Measurements from ENCODE around the gene PACRGL. TPM values are rescaled to one million over a fixed set of nuclear protein-coding genes. Genes with fewer than 3 reads are reported as not detected.

The PACRGL gene
- polyA plus RNA-seq, 2 of the 4 experiments (the other 2 are of a cell fraction), result 15.1 to 21.8 TPM

DNA sequence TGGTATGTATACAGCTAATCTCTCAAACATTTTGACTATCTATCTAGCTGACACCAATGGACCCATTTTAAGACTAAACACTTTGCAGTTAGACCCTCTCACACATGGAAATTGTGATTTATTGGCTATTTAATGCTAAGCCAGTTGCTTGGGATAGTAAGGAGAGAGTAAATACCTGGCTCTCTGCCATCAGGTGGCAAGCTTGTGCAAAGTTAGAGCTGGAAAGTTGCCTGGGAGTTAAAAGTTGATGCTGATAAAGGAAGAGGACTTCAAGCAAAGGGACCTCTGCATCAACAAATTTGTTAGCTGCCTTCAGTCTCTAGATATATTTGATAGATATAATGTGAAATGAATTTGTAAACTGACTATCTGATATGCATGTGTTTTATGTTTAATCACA, 61.1 kb downstream of the PACRGL start:
- H3K4me1 ChIP-seq, result no peaks in the 10 kb centered on the region
- no peak overlapping the region for H3K4me3 ChIP-seq
- POLR2A ChIA-PET, result no interaction called here
- no peak for ATAC-seq
- H3K9me3 ChIP-seq, result no peaks in the 10 kb centered on the region
- FAIRE-seq, result no peak
- DNase-seq (ENCODE audit: low read depth in 1 of 2, low spot score in 1 of 2), result no peak
- no peak overlapping the region for H3K4me2 ChIP-seq
- TF ChIP-seq NR3C1 (IDR thresholded peaks at IDR 0.05) (no peak), HDAC2 (IDR thresholded peaks at IDR 0.05) (no peak), MYC (IDR thresholded peaks at IDR 0.05; ENCODE audit: borderline replicate concordance, low read length) (no peak), EP300 (IDR thresholded peaks at IDR 0.05) (no peak), RAD21 (conservative IDR thresholded peaks at IDR 0.05 in 1 of 2, IDR thresholded peaks at IDR 0.05 in 1 of 2) (no peak), POLR2A (IDR thresholded peaks at IDR 0.05; ENCODE audit: low read length) (no peak), RFX5 (IDR thresholded peaks at IDR 0.05) (no peak), HOXB5 (CRISPR knock-in tag; IDR thresholded peaks at IDR 0.05) (no peak), RNF2 (IDR thresholded peaks at IDR 0.05; ENCODE audit: borderline replicate concordance, low read depth) (no peak), CHD2 (IDR thresholded peaks at IDR 0.05; ENCODE audit: low read length, partially characterized antibody) (no peak), CHD4 (IDR thresholded peaks at IDR 0.05; ENCODE audit: borderline replicate concordance) (no peak), CBX2 (IDR thresholded peaks at IDR 0.05; ENCODE audit: borderline replicate concordance, low read depth) (no peak), CBX8 (IDR thresholded peaks at IDR 0.05) (no peak)
- TF ChIP-seq, protein P1, sequence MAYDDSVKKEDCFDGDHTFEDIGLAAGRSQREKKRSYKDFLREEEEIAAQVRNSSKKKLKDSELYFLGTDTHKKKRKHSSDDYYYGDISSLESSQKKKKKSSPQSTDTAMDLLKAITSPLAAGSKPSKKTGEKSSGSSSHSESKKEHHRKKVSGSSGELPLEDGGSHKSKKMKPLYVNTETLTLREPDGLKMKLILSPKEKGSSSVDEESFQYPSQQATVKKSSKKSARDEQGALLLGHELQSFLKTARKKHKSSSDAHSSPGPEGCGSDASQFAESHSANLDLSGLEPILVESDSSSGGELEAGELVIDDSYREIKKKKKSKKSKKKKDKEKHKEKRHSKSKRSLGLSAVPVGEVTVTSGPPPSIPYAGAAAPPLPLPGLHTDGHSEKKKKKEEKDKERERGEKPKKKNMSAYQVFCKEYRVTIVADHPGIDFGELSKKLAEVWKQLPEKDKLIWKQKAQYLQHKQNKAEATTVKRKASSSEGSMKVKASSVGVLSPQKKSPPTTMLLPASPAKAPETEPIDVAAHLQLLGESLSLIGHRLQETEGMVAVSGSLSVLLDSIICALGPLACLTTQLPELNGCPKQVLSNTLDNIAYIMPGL (CRISPR knock-in tag; IDR thresholded peaks at IDR 0.05; ENCODE audit: borderline replicate concordance), result no peak
- TF ChIP-seq, protein P2, sequence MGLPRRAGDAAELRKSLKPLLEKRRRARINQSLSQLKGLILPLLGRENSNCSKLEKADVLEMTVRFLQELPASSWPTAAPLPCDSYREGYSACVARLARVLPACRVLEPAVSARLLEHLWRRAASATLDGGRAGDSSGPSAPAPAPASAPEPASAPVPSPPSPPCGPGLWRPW (IDR thresholded peaks at IDR 0.05), result no peak
- TF ChIP-seq, protein P3, sequence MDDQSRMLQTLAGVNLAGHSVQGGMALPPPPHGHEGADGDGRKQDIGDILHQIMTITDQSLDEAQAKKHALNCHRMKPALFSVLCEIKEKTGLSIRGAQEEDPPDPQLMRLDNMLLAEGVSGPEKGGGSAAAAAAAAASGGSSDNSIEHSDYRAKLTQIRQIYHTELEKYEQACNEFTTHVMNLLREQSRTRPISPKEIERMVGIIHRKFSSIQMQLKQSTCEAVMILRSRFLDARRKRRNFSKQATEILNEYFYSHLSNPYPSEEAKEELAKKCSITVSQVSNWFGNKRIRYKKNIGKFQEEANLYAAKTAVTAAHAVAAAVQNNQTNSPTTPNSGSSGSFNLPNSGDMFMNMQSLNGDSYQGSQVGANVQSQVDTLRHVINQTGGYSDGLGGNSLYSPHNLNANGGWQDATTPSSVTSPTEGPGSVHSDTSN (IDR thresholded peaks at IDR 0.05), result no peak
- no peak overlapping the region for H3K27ac ChIP-seq
- CTCF ChIA-PET, result interaction anchor here (0.6 to 2.2 kb wide), 2 partner anchors 12 to 14 kb away, joined by 3 to 8 read pairs; no protein-coding TSS in a partner anchor

DNA sequence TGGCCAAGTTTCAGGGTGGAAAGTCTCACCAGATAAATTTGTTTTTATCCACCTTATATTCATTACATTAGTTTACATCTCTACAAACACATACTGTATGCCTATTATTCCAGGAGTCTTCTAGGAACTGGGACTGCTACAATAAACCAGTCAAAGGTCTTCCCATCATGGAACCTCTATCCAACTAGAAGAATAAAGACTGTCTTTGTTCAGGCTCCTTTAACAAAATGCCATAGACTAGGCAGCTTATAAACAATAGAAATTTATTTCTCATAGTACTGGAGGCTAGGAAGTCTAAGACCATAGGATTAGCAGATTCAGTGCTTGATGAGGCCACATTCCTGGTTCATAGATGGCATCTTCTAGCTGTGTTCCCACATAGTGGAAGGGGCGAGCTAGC, 61.6 kb downstream of the PACRGL start:
- FAIRE-seq, result no peak
- Histone ChIP-seq H3K4me3 (no peak overlapping the region), H3K4me2 (no peak overlapping the region), H3K9me3 (no peaks in the 10 kb centered on the region), H3K27ac (no peak overlapping the region), H3K4me1 (no peaks in the 10 kb centered on the region)
- TF ChIP-seq, protein P3 (IDR thresholded peaks at IDR 0.05), result no peak
- TF ChIP-seq, protein P4, sequence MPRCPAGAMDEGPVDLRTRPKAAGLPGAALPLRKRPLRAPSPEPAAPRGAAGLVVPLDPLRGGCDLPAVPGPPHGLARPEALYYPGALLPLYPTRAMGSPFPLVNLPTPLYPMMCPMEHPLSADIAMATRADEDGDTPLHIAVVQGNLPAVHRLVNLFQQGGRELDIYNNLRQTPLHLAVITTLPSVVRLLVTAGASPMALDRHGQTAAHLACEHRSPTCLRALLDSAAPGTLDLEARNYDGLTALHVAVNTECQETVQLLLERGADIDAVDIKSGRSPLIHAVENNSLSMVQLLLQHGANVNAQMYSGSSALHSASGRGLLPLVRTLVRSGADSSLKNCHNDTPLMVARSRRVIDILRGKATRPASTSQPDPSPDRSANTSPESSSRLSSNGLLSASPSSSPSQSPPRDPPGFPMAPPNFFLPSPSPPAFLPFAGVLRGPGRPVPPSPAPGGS (IDR thresholded peaks at IDR 0.05), result no peak
- TF ChIP-seq ZNF302 (CRISPR knock-in tag; IDR thresholded peaks at IDR 0.05) (no peak), HOXA7 (CRISPR knock-in tag; IDR thresholded peaks at IDR 0.05) (no peak), ZSCAN20 (CRISPR knock-in tag; IDR thresholded peaks at IDR 0.05) (no peak), KDM5A (IDR thresholded peaks at IDR 0.05) (no peak), CHD4 (IDR thresholded peaks at IDR 0.05; ENCODE audit: borderline replicate concordance) (no peak), BHLHE40 (IDR thresholded peaks at IDR 0.05; ENCODE audit: low read depth, low read length) (no peak), HDAC2 (IDR thresholded peaks at IDR 0.05) (no peak), CEBPB (IDR thresholded peaks at IDR 0.05) (no peak)
- TF ChIP-seq, protein P5, sequence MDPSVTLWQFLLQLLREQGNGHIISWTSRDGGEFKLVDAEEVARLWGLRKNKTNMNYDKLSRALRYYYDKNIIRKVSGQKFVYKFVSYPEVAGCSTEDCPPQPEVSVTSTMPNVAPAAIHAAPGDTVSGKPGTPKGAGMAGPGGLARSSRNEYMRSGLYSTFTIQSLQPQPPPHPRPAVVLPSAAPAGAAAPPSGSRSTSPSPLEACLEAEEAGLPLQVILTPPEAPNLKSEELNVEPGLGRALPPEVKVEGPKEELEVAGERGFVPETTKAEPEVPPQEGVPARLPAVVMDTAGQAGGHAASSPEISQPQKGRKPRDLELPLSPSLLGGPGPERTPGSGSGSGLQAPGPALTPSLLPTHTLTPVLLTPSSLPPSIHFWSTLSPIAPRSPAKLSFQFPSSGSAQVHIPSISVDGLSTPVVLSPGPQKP (IDR thresholded peaks at IDR 0.05; ENCODE audit: low read depth, low read length), result no peak
- TF ChIP-seq, protein P1 (CRISPR knock-in tag; IDR thresholded peaks at IDR 0.05; ENCODE audit: borderline replicate concordance), result no peak
- TF ChIP-seq, protein P6, sequence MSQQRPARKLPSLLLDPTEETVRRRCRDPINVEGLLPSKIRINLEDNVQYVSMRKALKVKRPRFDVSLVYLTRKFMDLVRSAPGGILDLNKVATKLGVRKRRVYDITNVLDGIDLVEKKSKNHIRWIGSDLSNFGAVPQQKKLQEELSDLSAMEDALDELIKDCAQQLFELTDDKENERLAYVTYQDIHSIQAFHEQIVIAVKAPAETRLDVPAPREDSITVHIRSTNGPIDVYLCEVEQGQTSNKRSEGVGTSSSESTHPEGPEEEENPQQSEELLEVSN (IDR thresholded peaks at IDR 0.05; ENCODE audit: borderline replicate concordance, low read depth), result no peak
- CTCF ChIA-PET, result interaction anchor here (2.2 kb wide), 1 partner anchor 12 kb away, joined by 8 read pairs; no protein-coding TSS in a partner anchor
- POLR2A ChIA-PET, result no interaction called here
- ATAC-seq, result no peak
- 21% methylated on average over 1 of the region's 1 CpG for WGBS (ENCODE audit: missing lambda C conversion rate)
- DNase-seq (ENCODE audit: low read depth in 1 of 2, low spot score in 1 of 2), result no peak

All from A549 (cell line).